ENCODE results near the gene CALHM1. TPM values are rescaled to one million over a fixed set of nuclear protein-coding genes. Genes with fewer than 3 reads are reported as not detected.

The CALHM1 gene
- total RNA-seq, 1 donor from 2014 or later, result not detected

DNA sequence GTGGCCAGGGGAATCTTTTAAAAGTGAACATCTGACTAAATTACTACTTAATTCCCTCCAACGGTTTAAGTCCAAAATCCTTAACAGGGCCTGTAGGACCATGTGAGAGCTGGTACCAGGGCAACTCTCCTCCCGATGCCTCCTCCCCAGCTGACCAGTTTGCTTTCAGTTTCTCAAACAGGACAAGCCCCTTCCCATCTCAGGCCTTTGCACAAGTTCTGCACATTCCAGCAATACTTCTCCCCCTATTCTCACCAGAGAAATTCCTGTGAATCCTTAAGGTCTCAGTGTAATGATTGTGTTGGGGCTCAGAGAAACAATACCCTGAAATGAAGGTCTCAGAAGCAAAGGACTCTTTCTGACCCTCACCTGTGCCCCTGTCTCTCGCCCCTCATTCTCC is 8.0 kb upstream of the CALHM1 start:
- intact Hi-C loops (cut with DNase I), result no loop called here
- no peak for ATAC-seq

DNA sequence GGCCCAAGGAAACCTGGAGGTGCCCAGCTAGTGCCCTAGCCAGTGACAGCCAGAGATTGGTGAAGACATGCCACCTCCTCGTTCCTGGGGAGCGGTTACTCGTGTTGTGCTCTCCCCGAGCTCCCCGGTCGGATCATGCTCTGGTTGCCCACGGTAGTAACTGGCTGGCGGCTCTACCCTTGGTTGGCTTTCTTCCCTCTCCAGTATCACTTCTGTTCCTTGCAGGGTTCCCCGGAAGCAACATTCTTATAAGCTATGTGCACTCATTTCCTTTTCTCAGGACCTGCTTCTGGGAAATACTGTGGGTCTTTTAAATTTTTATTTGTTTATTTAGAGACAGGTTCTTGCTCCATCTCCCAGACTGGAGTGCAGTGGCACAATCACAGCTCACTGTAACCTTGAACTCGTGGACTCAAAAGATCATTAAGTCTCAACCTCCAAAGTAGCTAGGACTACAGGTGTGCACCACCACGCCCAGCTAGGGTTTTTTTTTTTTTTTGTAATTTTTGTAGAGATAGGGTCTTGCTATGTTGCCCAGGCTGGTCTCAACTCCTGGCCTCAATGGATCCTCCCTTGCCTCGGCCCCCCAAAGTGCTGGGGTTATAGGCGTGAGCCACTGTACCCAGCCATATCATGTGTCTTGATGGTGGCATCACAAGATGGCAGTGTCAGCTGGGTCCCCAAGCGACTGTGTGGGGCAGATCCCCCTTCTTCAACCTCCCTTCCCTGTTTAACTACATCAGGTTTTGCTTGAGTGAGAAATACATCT is 6.9 kb upstream of the CALHM1 start:
- Histone ChIP-seq H3K36me3 (no peaks in the 10 kb centered on the region), H3K27me3 (no peaks in the 10 kb centered on the region), H3K4me1 (no peaks in the 10 kb centered on the region), H3K9me3 (no peaks in the 10 kb centered on the region), H3K4me3 (no peak overlapping the region), H3K27ac (no peak overlapping the region)
- ATAC-seq, result peak; percentile 63
- TF ChIP-seq, protein P1, sequence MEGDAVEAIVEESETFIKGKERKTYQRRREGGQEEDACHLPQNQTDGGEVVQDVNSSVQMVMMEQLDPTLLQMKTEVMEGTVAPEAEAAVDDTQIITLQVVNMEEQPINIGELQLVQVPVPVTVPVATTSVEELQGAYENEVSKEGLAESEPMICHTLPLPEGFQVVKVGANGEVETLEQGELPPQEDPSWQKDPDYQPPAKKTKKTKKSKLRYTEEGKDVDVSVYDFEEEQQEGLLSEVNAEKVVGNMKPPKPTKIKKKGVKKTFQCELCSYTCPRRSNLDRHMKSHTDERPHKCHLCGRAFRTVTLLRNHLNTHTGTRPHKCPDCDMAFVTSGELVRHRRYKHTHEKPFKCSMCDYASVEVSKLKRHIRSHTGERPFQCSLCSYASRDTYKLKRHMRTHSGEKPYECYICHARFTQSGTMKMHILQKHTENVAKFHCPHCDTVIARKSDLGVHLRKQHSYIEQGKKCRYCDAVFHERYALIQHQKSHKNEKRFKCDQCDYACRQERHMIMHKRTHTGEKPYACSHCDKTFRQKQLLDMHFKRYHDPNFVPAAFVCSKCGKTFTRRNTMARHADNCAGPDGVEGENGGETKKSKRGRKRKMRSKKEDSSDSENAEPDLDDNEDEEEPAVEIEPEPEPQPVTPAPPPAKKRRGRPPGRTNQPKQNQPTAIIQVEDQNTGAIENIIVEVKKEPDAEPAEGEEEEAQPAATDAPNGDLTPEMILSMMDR (IDR thresholded peaks at IDR 0.05), result no peak
- no peak for DNase-seq
- intact Hi-C loops (cut with DNase I), result no loop called here

More for the DNA sequence above, 8.0 kb upstream of the CALHM1 start:
- no peaks in the 10 kb centered on the region for H3K27me3 ChIP-seq
- DNase-seq, result no peak
- TF ChIP-seq, protein P1 (IDR thresholded peaks at IDR 0.05), result no peak
- no peaks in the 10 kb centered on the region for H3K9me3 ChIP-seq
- no peak overlapping the region for H3K27ac ChIP-seq
- no peaks in the 10 kb centered on the region for H3K4me1 ChIP-seq
- H3K36me3 ChIP-seq, result no peaks in the 10 kb centered on the region
- no peak overlapping the region for H3K4me3 ChIP-seq

DNA sequence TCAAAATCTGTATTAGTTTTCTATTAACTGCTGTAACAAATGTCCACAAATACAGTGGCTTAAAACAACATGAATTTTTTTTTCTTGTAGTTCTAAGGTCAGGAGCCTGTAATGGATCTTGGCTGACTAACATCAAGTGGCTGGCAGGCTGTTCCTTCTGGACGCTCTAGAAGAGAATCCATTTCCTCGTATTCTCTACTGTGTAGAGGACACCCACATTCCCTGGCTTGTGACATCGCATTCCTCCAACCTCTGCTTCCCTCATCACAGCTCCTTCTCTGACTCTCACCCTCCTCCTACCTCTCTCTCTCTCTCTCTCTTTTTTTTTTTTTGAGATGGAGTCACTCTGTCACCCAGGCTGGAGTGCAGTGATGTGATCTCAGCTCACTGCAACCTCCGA is 4.8 kb upstream of the CALHM1 start:
- DNase-seq (no peak), ATAC-seq (peak; percentile 15)
- H3K9me3 ChIP-seq, result no peaks in the 10 kb centered on the region
- H3K36me3 ChIP-seq, result no peaks in the 10 kb centered on the region
- intact Hi-C loops (cut with DNase I), result no loop called here
- H3K27me3 ChIP-seq, result no peaks in the 10 kb centered on the region
- TF ChIP-seq, protein P1 (IDR thresholded peaks at IDR 0.05), result no peak
- H3K27ac ChIP-seq, result no peak overlapping the region
- no peak overlapping the region for H3K4me3 ChIP-seq
- H3K4me1 ChIP-seq, result no peaks in the 10 kb centered on the region

DNA sequence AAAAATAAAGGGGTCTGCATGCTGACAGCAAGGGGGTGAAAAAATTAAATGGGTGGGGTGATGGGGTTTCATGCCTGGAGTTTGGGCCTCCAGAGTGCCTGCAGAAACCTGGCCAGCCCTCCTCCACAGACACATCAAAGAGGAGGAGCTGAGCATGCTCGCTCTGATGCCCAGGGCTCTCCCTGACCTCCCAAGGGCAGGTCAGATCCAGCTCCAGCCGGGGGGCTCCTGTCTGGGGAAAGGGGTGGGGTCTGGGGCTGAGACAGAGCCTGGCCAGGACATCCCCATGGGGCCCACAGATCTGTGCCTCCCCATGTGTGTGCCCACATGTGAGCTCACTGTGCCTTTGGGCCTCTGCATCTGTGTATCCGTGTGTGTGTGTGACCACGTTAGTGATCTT is 915 bp upstream of the CALHM1 start:
- Histone ChIP-seq H3K27me3 (no peaks in the 10 kb centered on the region), H3K27ac (no peak overlapping the region), H3K9me3 (no peaks in the 10 kb centered on the region), H3K4me1 (no peaks in the 10 kb centered on the region), H3K36me3 (no peaks in the 10 kb centered on the region), H3K4me3 (no peak overlapping the region)
- intact Hi-C loops (cut with DNase I), result no loop called here
- DNase-seq (no peak), ATAC-seq (no peak)
- TF ChIP-seq, protein P1 (IDR thresholded peaks at IDR 0.05), result no peak

DNA sequence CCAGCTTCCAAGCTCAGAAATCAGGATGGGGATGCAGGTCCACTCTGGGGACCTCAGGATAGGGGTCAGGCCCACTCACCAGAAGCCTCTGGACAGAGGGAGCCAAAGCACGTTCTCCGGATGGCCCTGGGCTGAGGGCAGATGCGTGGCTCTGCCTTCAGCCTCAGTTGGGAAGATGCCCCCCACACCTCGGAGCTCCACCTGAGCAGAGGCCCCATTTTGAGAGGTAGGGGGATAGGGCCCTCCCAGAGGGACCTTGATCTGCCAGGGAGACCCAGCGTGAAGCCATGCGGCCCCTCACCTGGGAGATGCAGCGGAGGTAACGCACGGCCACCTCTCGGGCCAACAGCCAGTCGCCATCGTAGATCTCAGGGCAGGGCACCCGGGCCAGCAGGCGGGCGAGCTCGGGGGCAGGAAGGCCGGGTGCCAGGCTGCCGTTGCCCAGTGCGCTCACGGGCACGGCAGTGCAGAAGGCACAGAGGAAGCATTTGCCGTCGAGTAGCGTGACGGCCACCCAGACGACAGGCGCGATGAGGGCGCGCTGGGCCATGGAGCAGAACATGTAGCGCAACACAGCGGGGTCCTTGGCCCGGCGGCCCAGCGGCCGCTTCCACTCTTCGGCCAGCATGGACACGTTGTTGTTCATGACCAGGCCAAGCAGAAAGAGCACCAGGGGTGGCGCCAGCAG is 660 bp downstream of the CALHM1 start:
- no peaks in the 10 kb centered on the region for H3K27me3 ChIP-seq
- TF ChIP-seq, protein P1 (IDR thresholded peaks at IDR 0.05), result no peak
- H3K4me3 ChIP-seq, result no peak overlapping the region
- DNase-seq, result no peak
- H3K9me3 ChIP-seq, result no peaks in the 10 kb centered on the region
- no peaks in the 10 kb centered on the region for H3K36me3 ChIP-seq
- H3K4me1 ChIP-seq, result no peaks in the 10 kb centered on the region
- intact Hi-C loops (cut with DNase I), result no loop called here
- H3K27ac ChIP-seq, result no peak overlapping the region
- no peak for ATAC-seq

Measured in upper lobe of right lung (tissue), 1 donor.